IMR-90 (cell line): ENCODE measurements around the gene TELO2. TPM values are rescaled to one million over a fixed set of nuclear protein-coding genes. Genes with fewer than 3 reads are reported as not detected.

Experiments used
- ATAC-seq: fragments of 200-7000 bp; cut with Tn5 transposase; 2 replicates; pipeline ENCODE4 v1.9.1; 2020; ENCODE audit warnings: low read depth, mild to moderate bottlenecking, moderate library complexity
- BruUV-seq: library from RNA; stranded (reverse); fragments of 400-500 nt; replicated peaks from 2 replicates; lab custom pipeline; 2021; lab: Mats Ljungman, UMichigan
- CTCF ChIA-PET: fragments of 300-600 bp; formaldehyde crosslinking; extraction: SDS; loops from one replicate; lab custom pipeline; 2021; ENCODE audit warnings: antibody characterized with exemption; lab: Yijun Ruan, JAX
- POLR2A ChIA-PET: fragments of 300-600 bp; sonication (Branson Sonifier 250); formaldehyde crosslinking; loops from one replicate; lab custom pipeline; 2022; ENCODE audit warnings: antibody characterized with exemption; ENCODE audit not compliant: unreplicated experiment; lab: Charles Lee
- DNase-seq: peaks from one replicate; pipeline ENCODE4 v3.0.0; 2013
- H2AFZ ChIP-seq: replicated peaks from 2 replicates; pipeline ENCODE3; 2013; ENCODE audit warnings: low read length, mild to moderate bottlenecking; ENCODE audit not compliant: poor library complexity
- H2AK5ac ChIP-seq: 2 replicates; pipeline ENCODE4 v1.6.1; 2013; ENCODE audit warnings: low read depth, low read length, inconsistent platforms
- H2AK9ac ChIP-seq: replicated peaks from 2 replicates; pipeline ENCODE3; 2013; ENCODE audit warnings: mild to moderate bottlenecking, low read depth, low read length, moderate library complexity; ENCODE audit not compliant: poor library complexity
- H2BK120ac ChIP-seq: 2 replicates; pipeline ENCODE4 v1.6.1; 2013; ENCODE audit warnings: low read depth, low read length, inconsistent platforms
- H2BK15ac ChIP-seq: 3 replicates; pipeline ENCODE4 v1.6.1; 2013; ENCODE audit warnings: low read depth, low read length, inconsistent platforms
- H2BK20ac ChIP-seq: 2 replicates; pipeline ENCODE4 v1.6.1; 2013; ENCODE audit warnings: low read depth, mild to moderate bottlenecking, inconsistent platforms, low read length, moderate library complexity
- H2BK5ac ChIP-seq: 2 replicates; pipeline ENCODE4 v1.6.1; 2013; ENCODE audit warnings: mild to moderate bottlenecking, low read depth, low read length, inconsistent platforms; ENCODE audit not compliant: poor library complexity, severe bottlenecking
- H3K14ac ChIP-seq: replicated peaks from 2 replicates; pipeline ENCODE4 v1.6.1; 2013; ENCODE audit warnings: low read depth, low read length, inconsistent platforms
- H3K18ac ChIP-seq: 2 replicates; pipeline ENCODE4 v1.6.1; 2013; ENCODE audit warnings: low read depth, low read length, control low read depth
- H3K23ac ChIP-seq: 2 replicates; pipeline ENCODE4 v1.6.1; 2013; ENCODE audit warnings: low read depth, low read length, inconsistent platforms
- H3K27ac ChIP-seq: 2 replicates; pipeline ENCODE4 v1.5.1; 2013; ENCODE audit warnings: mild to moderate bottlenecking, control low read depth, low read length; ENCODE audit not compliant: insufficient read depth
- H3K27me3 ChIP-seq: 2 replicates; pipeline ENCODE4 v1.6.1; 2013; ENCODE audit warnings: low read length; ENCODE audit not compliant: control insufficient read depth, insufficient read depth
- H3K36me3 ChIP-seq: 2 replicates; pipeline ENCODE4 v1.6.1; 2013; ENCODE audit warnings: low read length, mixed read lengths; ENCODE audit not compliant: control insufficient read depth, insufficient read depth
- H3K4ac ChIP-seq: 2 replicates; pipeline ENCODE4 v1.6.1; 2013; ENCODE audit warnings: low read depth, low read length, inconsistent platforms
- H3K4me1 ChIP-seq: 2 replicates; pipeline ENCODE4 v1.6.1; 2013; ENCODE audit warnings: low read length, mixed read lengths; ENCODE audit not compliant: control insufficient read depth, insufficient read depth
- H3K4me2 ChIP-seq: 2 replicates; pipeline ENCODE4 v1.6.1; 2013; ENCODE audit warnings: low read depth, mild to moderate bottlenecking, control low read depth, low read length, moderate library complexity
- H3K4me3 ChIP-seq: 2 replicates; pipeline ENCODE4 v1.5.1; 2013; ENCODE audit warnings: low read depth, mild to moderate bottlenecking, control low read depth, low read length, moderate library complexity; ENCODE audit not compliant: insufficient read depth
- H3K56ac ChIP-seq: 2 replicates; pipeline ENCODE4 v1.6.1; 2013; ENCODE audit warnings: low read length, inconsistent platforms; ENCODE audit not compliant: insufficient read depth; ENCODE audit errors: extremely low read depth
- H3K79me1 ChIP-seq, 2 experiments: 2 replicates each; pipeline ENCODE4 v1.6.1; 2013; ENCODE audit warnings: low read length in 2 of 2, inconsistent platforms in 1 of 2, low read depth in 1 of 2
- H3K9ac ChIP-seq: 2 replicates; pipeline ENCODE4 v1.6.1; 2013; ENCODE audit warnings: low read depth, low read length, control low read depth
- H3K9me1 ChIP-seq: 2 replicates; pipeline ENCODE4 v1.6.1; 2013; ENCODE audit warnings: low read length, inconsistent platforms; ENCODE audit not compliant: insufficient read depth
- H3K9me3 ChIP-seq: 2 replicates; pipeline ENCODE4 v1.6.1; 2013; ENCODE audit warnings: low read length; ENCODE audit not compliant: control insufficient read depth, insufficient read depth
- H4K20me1 ChIP-seq: 2 replicates; pipeline ENCODE4 v1.6.1; 2013; ENCODE audit warnings: low read length, inconsistent platforms; ENCODE audit not compliant: insufficient read depth
- H4K5ac ChIP-seq: 2 replicates; pipeline ENCODE4 v1.6.1; 2013; ENCODE audit warnings: mild to moderate bottlenecking, low read depth, low read length, control low read depth
- H4K8ac ChIP-seq, 2 experiments: 2 replicates each; pipeline ENCODE4 v1.6.1; 2013; ENCODE audit warnings: low read depth in 2 of 2, low read length in 2 of 2, control low read depth in 1 of 2, inconsistent platforms in 1 of 2
- H4K91ac ChIP-seq: 2 replicates; pipeline ENCODE4 v1.6.1; 2013; ENCODE audit warnings: low read depth, low read length, inconsistent platforms; ENCODE audit not compliant: insufficient read depth
- CEBPB ChIP-seq: IDR thresholded peaks from 2 replicates; pipeline ENCODE4 v1.6.1; 2012; ENCODE audit warnings: low read depth, low read length, improper control_type of control experiment
- CHD1 ChIP-seq: IDR thresholded peaks from 2 replicates; pipeline ENCODE4 v1.6.1; 2012; ENCODE audit warnings: low read depth, low read length, improper control_type of control experiment
- MAFK ChIP-seq: IDR thresholded peaks from 2 replicates; pipeline ENCODE4 v1.6.1; 2012; ENCODE audit warnings: low read depth, low read length, improper control_type of control experiment
- MAZ ChIP-seq: IDR thresholded peaks from 2 replicates; pipeline ENCODE4 v1.6.1; 2012; ENCODE audit warnings: low read depth, mild to moderate bottlenecking, low read length, improper control_type of control experiment, moderate library complexity, borderline replicate concordance
- MXI1 ChIP-seq: IDR thresholded peaks from 2 replicates; pipeline ENCODE4 v1.6.1; 2012; ENCODE audit warnings: low read depth, mild to moderate bottlenecking, low read length, moderate library complexity, borderline replicate concordance
- NFE2L2 ChIP-seq: fragments of 150-350 bp; IDR thresholded peaks from 2 replicates; pipeline ENCODE4 v1.6.1; 2016; ENCODE audit warnings: low read depth, mild to moderate bottlenecking, low read length
- POLR2A ChIP-seq: IDR thresholded peaks from 2 replicates; pipeline ENCODE4 v1.6.1; 2012; ENCODE audit warnings: mild to moderate bottlenecking, low read depth, low read length
- RFX5 ChIP-seq: IDR thresholded peaks from 2 replicates; pipeline ENCODE4 v1.8.0; 2012; ENCODE audit warnings: low read depth, mild to moderate bottlenecking, low read length, moderate library complexity
- SMC3 ChIP-seq: fragments of 150-350 bp; IDR thresholded peaks from 2 replicates; pipeline ENCODE4 v1.6.1; 2016; ENCODE audit warnings: low read depth, mild to moderate bottlenecking, antibody characterized with exemption, low read length, moderate library complexity
- WGBS, 2 experiments: methylation state at CpG; one replicate each; pipeline versions ENCODE4 v1.1.5 to v1.1.7; 2013; ENCODE audit warnings: missing lambda C conversion rate in 2 of 2; ENCODE audit not compliant: insufficient read length in 1 of 2; ENCODE audit errors: extremely low coverage in 2 of 2; 5-methylcytosine and 5-hydroxymethylcytosine counted together
- dilution Hi-C: fragments of 300-500 bp; cut with HindIII; formaldehyde crosslinking; loops from one replicate; pipeline ENCODE4 v1.14.3; 2018; ENCODE audit warnings: low sequenced_read_pairs; ENCODE audit not compliant: unreplicated experiment
- in situ Hi-C: fragments of 300-500 bp; cut with MboI; formaldehyde crosslinking; loops from 3 replicates; pipeline ENCODE4 v1.14.3; 2019; ENCODE audit warnings: low sequenced_read_pairs, inconsistent platforms, mixed read lengths
- intact Hi-C: fragments of 100-400 bp; cut with micrococcal nuclease; formaldehyde crosslinking; loops from 2 replicates; pipeline ENCODE4 v1.10.0; 2022
- polyA plus RNA-seq, 3 experiments: library from polyadenylated mRNA; depleted of rRNA; stranded (reverse); fragments of >200 nt; gene quantifications; 2 replicates each; pipeline ENCODE4 v1.2.3, GENCODE V29; 2012; ENCODE audit warnings: low replicate concordance in 1 of 3
- total RNA-seq: library from RNA; depleted of rRNA; stranded (reverse); fragments of >200 nt; gene quantifications from 2 replicates; pipeline ENCODE4 v1.2.3, GENCODE V29; 2012
- TF ChIP-seq, protein P1 (sequence below): fragments of 150-350 bp; IDR thresholded peaks from 2 replicates; pipeline ENCODE4 v1.6.1; 2016; ENCODE audit warnings: low read depth, mild to moderate bottlenecking, low read length, moderate library complexity, borderline replicate concordance
- TF ChIP-seq, protein P2 (sequence below): conservative IDR thresholded peaks from 2 replicates; pipeline ENCODE4 v1.5.1; 2012; ENCODE audit warnings: mild to moderate bottlenecking, low read depth, low read length, improper control_type of control experiment
- TF ChIP-seq, protein P3 (sequence below): fragments of 150-350 bp; IDR thresholded peaks from 2 replicates; pipeline ENCODE4 v1.6.1; 2017; ENCODE audit warnings: mild to moderate bottlenecking, antibody characterized with exemption, low read length, low read depth

Gene TELO2
- total and polyA plus RNA-seq, 2 of the 4 experiments (the other 2 are of a cell fraction): 6.6 to 26.6 TPM

DNA sequence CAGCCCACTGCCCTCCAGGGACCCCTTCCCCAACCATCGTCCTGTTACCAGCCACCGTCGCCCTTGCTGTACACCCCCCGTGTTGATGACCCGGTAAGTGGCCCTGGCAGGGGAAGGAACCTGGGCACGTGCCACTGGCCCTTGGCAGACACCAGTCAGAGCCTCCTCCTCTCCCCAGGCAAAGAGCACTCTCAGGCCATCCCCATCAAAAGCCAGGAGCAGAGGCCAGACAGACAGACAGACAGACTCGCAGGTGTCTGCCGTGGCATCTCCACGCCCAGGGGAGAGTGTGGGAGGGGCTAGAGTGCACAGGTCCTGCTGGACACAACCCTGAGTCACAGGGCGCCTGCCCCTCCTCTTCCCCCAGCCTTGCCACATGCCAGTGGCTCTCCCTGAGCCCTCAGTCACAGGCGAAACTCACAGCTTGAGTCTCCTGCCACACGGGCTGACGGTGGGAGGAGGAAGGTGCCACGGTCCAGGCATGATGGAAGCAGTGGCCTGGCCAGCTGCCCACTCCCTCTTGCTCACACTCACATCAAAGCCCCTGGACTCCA is 26.1 kb upstream of the TELO2 start:
- Histone ChIP-seq H3K4me1 (0 out of 2 replicates have a peak, but pooled peaks cover 2% of the 10 kb centered on the region), H2BK5ac (no peak overlapping the region), H3K4ac (no peak overlapping the region), H3K4me2 (no peak overlapping the region), H4K20me1 (peaks cover 45% of the 10 kb centered on the region), H3K9me3 (no peaks in the 10 kb centered on the region), H2AK5ac (no peak overlapping the region), H3K27ac (no peak overlapping the region), H3K27me3 (no peaks in the 10 kb centered on the region), H2AFZ (no peak overlapping the region), H2BK120ac (no peak overlapping the region), H2AK9ac (peak overlapping the region; percentile 55), H3K79me1 (peaks cover 23 to 58% of the 10 kb centered on the region in 2 experiments), H3K23ac (no peak overlapping the region), H3K4me3 (no peak overlapping the region), H2BK15ac (no peak overlapping the region), H4K91ac (no peak overlapping the region), H3K9ac (no peak overlapping the region), H3K56ac (no peak overlapping the region), H3K18ac (no peak overlapping the region), H4K8ac (no peak overlapping the region), H4K5ac (no peak overlapping the region), H3K14ac (no peak overlapping the region), H2BK20ac (no peak overlapping the region), H3K9me1 (peaks cover 14% of the 10 kb centered on the region), H3K36me3 (peaks cover 16% of the 10 kb centered on the region)
- in situ Hi-C loops: no loop called here
- DNase-seq: peak; percentile 4
- BruUV-seq: no TSS peak
- POLR2A ChIA-PET: no interaction called here
- CTCF ChIA-PET: no interaction called here
- dilution Hi-C loops: no loop called here
- no peak for ATAC-seq
- intact Hi-C loops: no loop called here
- 91% methylated on average over 7 of the region's 14 CpGs; no CpG with 5 or more reads in 1 of the 2 experiments for WGBS, 2 experiments
- TF ChIP-seq SMC3: no peak
- no peak for TF ChIP-seq CHD1
- TF ChIP-seq NFE2L2: no peak
- TF ChIP-seq, protein P1, sequence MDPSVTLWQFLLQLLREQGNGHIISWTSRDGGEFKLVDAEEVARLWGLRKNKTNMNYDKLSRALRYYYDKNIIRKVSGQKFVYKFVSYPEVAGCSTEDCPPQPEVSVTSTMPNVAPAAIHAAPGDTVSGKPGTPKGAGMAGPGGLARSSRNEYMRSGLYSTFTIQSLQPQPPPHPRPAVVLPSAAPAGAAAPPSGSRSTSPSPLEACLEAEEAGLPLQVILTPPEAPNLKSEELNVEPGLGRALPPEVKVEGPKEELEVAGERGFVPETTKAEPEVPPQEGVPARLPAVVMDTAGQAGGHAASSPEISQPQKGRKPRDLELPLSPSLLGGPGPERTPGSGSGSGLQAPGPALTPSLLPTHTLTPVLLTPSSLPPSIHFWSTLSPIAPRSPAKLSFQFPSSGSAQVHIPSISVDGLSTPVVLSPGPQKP: no peak
- TF ChIP-seq MXI1: no peak
- no peak for TF ChIP-seq RFX5
- no peak for TF ChIP-seq MAZ
- TF ChIP-seq, protein P2, sequence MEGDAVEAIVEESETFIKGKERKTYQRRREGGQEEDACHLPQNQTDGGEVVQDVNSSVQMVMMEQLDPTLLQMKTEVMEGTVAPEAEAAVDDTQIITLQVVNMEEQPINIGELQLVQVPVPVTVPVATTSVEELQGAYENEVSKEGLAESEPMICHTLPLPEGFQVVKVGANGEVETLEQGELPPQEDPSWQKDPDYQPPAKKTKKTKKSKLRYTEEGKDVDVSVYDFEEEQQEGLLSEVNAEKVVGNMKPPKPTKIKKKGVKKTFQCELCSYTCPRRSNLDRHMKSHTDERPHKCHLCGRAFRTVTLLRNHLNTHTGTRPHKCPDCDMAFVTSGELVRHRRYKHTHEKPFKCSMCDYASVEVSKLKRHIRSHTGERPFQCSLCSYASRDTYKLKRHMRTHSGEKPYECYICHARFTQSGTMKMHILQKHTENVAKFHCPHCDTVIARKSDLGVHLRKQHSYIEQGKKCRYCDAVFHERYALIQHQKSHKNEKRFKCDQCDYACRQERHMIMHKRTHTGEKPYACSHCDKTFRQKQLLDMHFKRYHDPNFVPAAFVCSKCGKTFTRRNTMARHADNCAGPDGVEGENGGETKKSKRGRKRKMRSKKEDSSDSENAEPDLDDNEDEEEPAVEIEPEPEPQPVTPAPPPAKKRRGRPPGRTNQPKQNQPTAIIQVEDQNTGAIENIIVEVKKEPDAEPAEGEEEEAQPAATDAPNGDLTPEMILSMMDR: no peak
- no peak for TF ChIP-seq CEBPB
- no peak for TF ChIP-seq POLR2A
- no peak for TF ChIP-seq MAFK
- TF ChIP-seq, protein P3, sequence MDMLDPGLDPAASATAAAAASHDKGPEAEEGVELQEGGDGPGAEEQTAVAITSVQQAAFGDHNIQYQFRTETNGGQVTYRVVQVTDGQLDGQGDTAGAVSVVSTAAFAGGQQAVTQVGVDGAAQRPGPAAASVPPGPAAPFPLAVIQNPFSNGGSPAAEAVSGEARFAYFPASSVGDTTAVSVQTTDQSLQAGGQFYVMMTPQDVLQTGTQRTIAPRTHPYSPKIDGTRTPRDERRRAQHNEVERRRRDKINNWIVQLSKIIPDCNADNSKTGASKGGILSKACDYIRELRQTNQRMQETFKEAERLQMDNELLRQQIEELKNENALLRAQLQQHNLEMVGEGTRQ: no peak
